Esophagus squamous epithelium (tissue), 4 donors: ENCODE measurements around the gene METRN.

Source experiments
- CTCF ChIP-seq, 6 experiments: fragments of 450-650 bp in 4 of 6; fragments of 200-600 bp in 2 of 6; sonication (generic) in 2 of 6; IDR thresholded peaks; one replicate each; pipeline ENCODE4 v1.5.1; 2016 to 2019; ENCODE audit warnings: antibody characterized with exemption in 6 of 6, mild to moderate bottlenecking in 4 of 6, moderate library complexity in 4 of 6
- POLR2A ChIP-seq, 4 donors: fragments of 450-650 bp; IDR thresholded peaks; one replicate each; pipeline ENCODE4 v1.6.1; 2017; ENCODE audit warnings: antibody characterized with exemption in 4 of 4, mild to moderate bottlenecking in 4 of 4, moderate library complexity in 3 of 4

- TF ChIP-seq CTCF (IDR thresholded peaks at IDR 0.05) (no peak), POLR2A (IDR thresholded peaks at IDR 0.05) (no peak)
Measured at GRCh38 chr16:736936-737481, 22.1 kb downstream of the METRN start.
